HL-60/S4 treated with phorbol 12-myristate 13-acetate at 8.2 ng/mL for 4 days and 3 days (cell line): ENCODE measurements around the gene TNFRSF14.

Source experiments
- in situ Hi-C: fragments of 300-500 bp; cut with MboI; formaldehyde crosslinking; loops from 2 replicates; pipeline ENCODE4 v1.15.0; 2022; ENCODE audit warnings: low sequenced_read_pairs

TNFRSF14 gene

GRCh38 chr1:2584686-2585317, 28.6 kb downstream of the TNFRSF14 start:
- in situ Hi-C loops = no loop called here

- in situ Hi-C loops = no loop called here
Observed at GRCh38 chr1:2585318-2586092, 29.3 kb downstream of the TNFRSF14 start.

GRCh38 chr1:2586154-2587070, 30.2 kb downstream of the TNFRSF14 start, which contains the start of gene PRXL2B:
Gene PRXL2B (plus strand): TSS chr1:2586777. CDS start chr1:2586886, 109 bp downstream.
- in situ Hi-C loops = no loop called here

DNA sequence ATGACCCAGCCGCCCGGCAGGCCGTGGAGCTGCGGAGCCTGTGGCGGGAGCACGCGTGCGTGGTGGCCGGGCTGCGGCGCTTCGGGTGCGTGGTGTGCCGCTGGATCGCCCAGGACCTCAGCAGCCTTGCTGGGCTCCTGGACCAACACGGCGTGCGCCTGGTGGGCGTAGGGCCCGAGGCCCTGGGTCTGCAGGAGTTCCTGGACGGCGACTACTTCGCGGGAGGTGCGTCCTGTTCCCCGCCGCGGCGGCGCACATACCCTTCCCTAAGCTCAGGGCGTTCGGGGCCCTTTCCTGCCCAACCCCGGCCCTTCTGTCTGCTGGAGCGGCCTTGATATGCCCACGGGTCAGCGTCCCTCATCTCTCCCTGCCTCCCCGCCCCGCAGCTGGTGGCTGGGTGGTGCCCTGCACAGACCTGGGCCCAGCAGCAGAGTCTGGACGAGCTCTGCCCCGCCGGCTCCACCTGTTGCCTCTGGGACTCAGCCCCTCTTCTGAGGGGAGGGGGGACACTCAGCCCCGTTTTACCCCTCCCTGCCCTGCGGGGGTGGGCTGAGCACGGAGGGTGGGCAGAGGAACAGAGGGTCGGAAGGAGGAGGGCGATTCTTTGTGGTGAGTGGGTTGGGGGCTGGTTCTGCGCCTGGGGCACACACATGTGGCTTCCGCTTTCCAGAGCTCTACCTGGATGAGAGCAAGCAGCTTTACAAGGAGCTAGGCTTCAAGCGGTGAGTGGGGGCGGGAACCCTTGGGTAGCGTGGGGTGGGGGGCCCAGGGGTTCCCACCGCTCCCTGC, 31.1 kb downstream of the TNFRSF14 start:
- in situ Hi-C loops = no loop called here

DNA sequence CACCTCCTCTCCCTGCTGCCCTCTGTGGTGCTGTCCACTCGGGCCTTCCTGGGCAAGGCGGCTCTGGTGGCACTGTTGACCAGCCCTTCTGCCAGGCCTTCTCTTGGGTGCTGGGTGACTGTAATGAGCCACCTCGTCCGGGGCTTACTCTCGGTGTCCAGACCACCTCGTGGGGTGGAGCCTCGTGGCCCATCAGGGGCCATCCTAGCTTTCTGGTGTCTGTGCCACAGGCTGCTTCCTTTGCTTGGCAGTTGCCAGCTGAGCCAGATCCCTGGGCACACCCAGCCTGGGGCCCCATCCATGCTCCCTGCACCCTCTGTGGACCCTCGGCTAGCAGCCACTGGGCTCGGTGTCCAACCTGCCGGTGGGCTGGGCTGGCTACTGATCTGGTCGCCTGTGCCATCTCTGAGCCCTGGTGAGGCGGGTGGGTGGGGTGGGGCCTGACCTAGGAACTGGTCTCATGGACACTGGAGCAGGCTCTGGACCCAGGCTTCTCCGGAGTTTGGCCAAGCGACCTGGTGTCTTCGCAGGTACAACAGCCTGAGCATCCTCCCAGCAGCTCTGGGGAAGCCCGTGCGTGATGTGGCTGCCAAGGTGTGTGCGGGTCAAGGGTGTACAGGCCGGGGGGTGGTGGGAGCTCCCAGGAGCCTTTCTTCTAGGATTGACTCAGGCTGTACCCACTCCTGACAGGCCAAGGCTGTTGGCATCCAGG, 31.8 kb downstream of the TNFRSF14 start:
- in situ Hi-C loops = no loop called here

DNA sequence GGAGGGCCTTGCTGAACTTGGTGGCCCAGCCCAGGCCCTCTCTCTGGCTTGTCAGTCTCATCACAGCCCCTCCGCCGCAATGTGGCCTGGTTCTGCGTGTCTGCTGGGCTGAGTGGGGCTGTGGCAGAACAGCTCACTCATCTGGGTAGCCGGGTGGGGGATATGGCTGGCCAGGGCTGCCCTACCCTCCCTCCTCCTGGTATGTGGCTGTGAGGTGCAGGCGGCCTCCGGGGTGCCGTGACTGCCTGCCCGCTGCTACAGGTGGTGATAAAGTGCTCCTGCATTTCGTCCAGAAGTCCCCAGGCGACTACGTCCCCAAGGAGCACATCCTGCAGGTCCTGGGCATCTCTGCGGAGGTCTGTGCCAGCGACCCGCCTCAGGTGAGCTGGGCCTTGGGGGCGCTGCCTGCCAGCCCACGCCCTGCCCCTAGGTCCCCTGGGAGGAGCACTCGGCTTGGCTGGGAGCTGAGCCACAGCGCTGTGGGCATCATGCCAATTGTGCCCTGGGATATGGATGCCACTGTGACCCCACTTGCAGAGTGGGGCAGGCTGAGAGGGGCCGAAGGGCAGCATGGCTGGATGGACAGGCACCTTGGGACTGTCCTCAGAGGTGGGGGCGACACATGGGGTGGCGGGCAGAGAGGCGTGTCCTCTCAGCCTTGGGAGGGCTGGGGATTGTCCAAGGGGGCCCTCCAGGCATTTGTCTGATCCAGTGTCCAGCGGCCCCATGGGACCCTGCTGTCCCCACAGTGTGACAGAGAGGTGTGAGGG, 32.7 kb downstream of the TNFRSF14 start:
- in situ Hi-C loops = no loop called here

GRCh38 chr1:2589431-2590232, 33.5 kb downstream of the TNFRSF14 start:
- in situ Hi-C loops = no loop called here

DNA sequence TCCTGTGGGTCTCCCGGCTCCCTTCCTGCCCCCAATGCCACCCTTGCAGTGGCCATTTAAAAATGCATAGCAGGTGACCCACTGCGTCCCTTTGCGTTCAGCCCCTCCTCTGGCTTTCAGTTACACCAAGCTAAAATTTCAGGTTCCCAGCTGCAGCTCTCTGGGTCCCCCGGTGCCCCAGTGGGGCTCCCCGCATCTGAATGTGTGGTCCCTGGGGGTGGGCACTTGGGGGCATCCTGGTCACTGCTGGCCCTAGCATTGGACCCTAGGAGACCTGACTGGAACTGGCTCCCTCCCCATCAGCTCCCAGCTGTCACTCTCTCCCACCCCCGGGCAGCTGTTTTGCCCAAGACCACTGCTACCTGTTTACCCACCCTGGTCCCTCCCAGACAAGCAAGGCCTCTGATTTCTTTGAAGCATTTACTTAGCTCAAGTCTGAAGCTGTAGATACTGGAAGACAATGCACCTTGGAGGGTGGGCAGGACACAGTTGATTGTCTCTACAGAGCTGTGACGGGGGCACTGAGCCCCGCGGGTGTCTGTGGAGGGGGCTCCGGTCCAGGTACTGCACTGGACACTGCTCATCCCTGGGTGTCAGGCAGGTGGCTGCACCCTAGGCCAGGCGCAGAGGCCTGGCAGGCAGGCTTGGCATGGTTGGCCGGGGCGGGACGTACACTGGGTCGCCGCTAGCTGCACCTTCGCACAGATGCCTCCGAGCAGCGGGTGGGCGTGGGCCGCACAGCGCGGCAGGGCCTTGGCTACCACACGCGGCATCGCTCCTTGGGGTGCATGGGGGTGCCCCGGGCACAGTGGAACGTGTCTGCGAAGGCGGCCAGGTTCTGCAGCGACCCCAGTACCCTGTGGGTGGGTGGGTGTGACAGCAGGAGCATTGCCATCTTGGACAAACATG, 34.3 kb downstream of the TNFRSF14 start:
- in situ Hi-C loops = no loop called here

DNA sequence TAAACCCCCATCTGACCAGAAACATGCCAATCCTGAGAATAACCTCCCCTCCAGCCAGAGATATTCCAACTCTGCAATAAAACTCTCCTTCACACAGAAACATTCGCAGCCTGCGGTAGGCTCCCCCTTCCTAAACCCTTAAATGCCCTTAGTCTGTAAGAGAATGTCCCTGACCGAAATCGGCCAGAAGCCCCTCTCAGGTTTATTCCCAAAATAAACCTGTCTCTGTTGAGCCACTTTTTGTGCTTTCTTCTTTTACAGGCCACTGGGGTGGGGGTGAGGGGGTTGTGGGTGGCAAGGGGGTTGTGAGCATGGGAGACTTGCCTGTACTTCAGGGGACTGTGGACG, 35.0 kb downstream of the TNFRSF14 start:
- in situ Hi-C loops = no loop called here

GRCh38 chr1:2591581-2592261, 35.5 kb downstream of the TNFRSF14 start:
- in situ Hi-C loops = no loop called here

GRCh38 chr1:2592672-2593071, 36.5 kb downstream of the TNFRSF14 start:
- in situ Hi-C loops = no loop called here

- in situ Hi-C loops = no loop called here
Observed at GRCh38 chr1:2593251-2593878, 37.2 kb downstream of the TNFRSF14 start.

GRCh38 chr1:2594001-2594640, 38.0 kb downstream of the TNFRSF14 start:
- in situ Hi-C loops = no loop called here

DNA sequence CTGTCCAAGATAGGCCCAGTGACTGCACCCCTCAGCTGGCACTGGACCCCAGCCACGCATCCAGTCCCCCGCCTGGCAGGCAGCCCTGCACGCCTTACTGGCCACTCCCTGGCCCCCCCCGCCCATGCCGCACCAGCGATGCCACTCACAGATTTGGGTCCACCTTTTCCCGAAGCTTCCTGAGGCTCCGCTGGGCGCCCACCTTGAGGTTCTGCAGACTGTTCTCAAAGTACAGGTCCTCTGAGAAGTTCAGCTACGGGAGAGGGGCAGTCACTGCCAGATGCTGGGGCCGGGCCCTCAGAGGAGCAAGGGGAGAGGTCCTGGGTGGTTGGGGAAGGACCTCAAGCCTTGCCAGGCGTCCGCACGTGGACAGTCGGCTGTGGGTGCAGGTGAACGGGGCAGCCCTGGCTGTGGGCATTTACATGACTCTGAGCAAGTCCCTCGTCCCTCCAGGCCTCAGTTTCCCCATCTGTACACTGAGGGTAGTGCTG, 38.5 kb downstream of the TNFRSF14 start:
- in situ Hi-C loops = no loop called here

GRCh38 chr1:2595261-2595811, 39.2 kb downstream of the TNFRSF14 start:
- in situ Hi-C loops = no loop called here
